Erythroblast (primary cell): ENCODE data around the gene PRRC2C.

ENCODE experiments used
- GATA1 ChIP-seq: IDR thresholded peaks from 2 replicates; pipeline ENCODE4 v1.6.1; 2011; ENCODE audit warnings: low read depth, mild to moderate bottlenecking, control low read depth, low read length, moderate library complexity
- POLR2A ChIP-seq: IDR thresholded peaks from 2 replicates; pipeline ENCODE4 v1.6.1; 2011; ENCODE audit warnings: mild to moderate bottlenecking, low read length

- TF ChIP-seq POLR2A, result no peak
- TF ChIP-seq GATA1, result no peak
Measured at GRCh38 chr1:171530676-171531075, 45.3 kb downstream of the PRRC2C start.
